ENCODE data around the gene ORMDL3. TPM values are rescaled to one million over a fixed set of nuclear protein-coding genes. Genes with fewer than 3 reads are reported as not detected.

Gene ORMDL3
- polyA plus RNA-seq, 1 donor from 2014 or later: 90.1 TPM

DNA sequence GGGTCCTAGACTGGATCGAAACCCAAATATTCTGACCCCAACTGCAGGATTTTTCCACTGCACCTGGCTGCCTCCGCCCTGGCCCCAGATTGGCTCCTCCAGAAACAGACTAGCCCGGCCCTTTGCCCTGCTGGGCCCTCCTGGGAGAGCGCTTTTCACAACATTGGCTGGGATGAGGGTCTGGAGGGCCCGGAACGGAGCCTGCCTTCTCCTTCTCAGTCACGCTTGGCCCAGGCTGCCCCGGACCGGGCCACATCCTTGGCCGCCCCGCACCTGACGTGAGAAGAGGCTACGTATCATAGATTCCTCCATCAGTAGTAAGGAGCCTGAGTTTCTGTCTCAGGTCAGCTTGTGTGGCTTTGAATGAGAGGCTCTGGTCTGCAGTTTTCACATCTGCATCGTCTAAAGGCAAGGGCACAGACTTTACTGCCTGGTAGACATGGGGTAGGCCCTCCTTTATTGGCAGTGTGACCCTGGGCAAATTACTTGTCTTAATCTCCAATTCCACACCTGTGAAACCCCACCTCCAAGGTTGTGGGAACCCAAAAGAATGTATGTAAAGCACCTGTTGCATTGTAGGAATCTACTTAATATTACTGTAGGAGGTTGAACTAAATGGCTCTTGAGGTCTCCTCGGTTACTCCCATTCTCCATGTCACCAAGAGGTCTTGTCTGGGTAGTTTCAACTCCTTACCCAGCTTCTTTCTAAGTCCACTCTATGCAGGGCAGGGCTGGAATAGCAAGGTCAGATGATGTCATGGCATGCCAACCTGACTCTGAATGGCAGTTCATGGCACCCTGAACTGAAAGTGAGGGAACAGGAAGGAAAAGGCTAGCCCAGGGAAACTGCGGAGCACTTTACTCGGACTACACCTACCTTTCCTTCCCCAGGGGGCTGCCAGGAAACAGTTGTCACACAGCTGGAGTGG, 792 bp upstream of the ORMDL3 start:
- H4K20me1 ChIP-seq (ENCODE audit: insufficient read depth): no peaks in the 10 kb centered on the region
- no peak overlapping the region for H3K27ac ChIP-seq (ENCODE audit: low read length)
- H3K9ac ChIP-seq (ENCODE audit: low read length): no peak overlapping the region
- no peaks in the 10 kb centered on the region for H3K27me3 ChIP-seq (ENCODE audit: insufficient read depth, low read depth, low read length)
- H3K79me2 ChIP-seq (replicated peaks; ENCODE audit: insufficient read depth, low read length): peaks cover 15% of the 10 kb centered on the region
- TF ChIP-seq SMC3 (conservative IDR thresholded peaks at IDR 0.05; ENCODE audit: poor library complexity) (no peak), RAD21 (conservative IDR thresholded peaks at IDR 0.05) (no peak), MXI1 (conservative IDR thresholded peaks at IDR 0.05; ENCODE audit: poor library complexity, severe bottlenecking) (no peak), EP300 (conservative IDR thresholded peaks at IDR 0.05; ENCODE audit: poor library complexity, severe bottlenecking) (no peak), TAF1 (IDR thresholded peaks at IDR 0.05; ENCODE audit: low read depth) (no peak), POLR2AphosphoS5 (IDR thresholded peaks at IDR 0.05) (no peak), EZH2 (IDR thresholded peaks at IDR 0.05; ENCODE audit: borderline replicate concordance, insufficient read depth, low read length, poor library complexity, severe bottlenecking) (no peak)
- TF ChIP-seq, protein P1, sequence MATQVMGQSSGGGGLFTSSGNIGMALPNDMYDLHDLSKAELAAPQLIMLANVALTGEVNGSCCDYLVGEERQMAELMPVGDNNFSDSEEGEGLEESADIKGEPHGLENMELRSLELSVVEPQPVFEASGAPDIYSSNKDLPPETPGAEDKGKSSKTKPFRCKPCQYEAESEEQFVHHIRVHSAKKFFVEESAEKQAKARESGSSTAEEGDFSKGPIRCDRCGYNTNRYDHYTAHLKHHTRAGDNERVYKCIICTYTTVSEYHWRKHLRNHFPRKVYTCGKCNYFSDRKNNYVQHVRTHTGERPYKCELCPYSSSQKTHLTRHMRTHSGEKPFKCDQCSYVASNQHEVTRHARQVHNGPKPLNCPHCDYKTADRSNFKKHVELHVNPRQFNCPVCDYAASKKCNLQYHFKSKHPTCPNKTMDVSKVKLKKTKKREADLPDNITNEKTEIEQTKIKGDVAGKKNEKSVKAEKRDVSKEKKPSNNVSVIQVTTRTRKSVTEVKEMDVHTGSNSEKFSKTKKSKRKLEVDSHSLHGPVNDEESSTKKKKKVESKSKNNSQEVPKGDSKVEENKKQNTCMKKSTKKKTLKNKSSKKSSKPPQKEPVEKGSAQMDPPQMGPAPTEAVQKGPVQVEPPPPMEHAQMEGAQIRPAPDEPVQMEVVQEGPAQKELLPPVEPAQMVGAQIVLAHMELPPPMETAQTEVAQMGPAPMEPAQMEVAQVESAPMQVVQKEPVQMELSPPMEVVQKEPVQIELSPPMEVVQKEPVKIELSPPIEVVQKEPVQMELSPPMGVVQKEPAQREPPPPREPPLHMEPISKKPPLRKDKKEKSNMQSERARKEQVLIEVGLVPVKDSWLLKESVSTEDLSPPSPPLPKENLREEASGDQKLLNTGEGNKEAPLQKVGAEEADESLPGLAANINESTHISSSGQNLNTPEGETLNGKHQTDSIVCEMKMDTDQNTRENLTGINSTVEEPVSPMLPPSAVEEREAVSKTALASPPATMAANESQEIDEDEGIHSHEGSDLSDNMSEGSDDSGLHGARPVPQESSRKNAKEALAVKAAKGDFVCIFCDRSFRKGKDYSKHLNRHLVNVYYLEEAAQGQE (IDR thresholded peaks at IDR 0.05; ENCODE audit: borderline replicate concordance): no peak
- TF ChIP-seq, protein P2, sequence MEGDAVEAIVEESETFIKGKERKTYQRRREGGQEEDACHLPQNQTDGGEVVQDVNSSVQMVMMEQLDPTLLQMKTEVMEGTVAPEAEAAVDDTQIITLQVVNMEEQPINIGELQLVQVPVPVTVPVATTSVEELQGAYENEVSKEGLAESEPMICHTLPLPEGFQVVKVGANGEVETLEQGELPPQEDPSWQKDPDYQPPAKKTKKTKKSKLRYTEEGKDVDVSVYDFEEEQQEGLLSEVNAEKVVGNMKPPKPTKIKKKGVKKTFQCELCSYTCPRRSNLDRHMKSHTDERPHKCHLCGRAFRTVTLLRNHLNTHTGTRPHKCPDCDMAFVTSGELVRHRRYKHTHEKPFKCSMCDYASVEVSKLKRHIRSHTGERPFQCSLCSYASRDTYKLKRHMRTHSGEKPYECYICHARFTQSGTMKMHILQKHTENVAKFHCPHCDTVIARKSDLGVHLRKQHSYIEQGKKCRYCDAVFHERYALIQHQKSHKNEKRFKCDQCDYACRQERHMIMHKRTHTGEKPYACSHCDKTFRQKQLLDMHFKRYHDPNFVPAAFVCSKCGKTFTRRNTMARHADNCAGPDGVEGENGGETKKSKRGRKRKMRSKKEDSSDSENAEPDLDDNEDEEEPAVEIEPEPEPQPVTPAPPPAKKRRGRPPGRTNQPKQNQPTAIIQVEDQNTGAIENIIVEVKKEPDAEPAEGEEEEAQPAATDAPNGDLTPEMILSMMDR (IDR thresholded peaks at IDR 0.05; ENCODE audit: poor library complexity, severe bottlenecking): no peak
- H2AFZ ChIP-seq (ENCODE audit: low read depth, low read length): no peak overlapping the region
- H3K9me2 ChIP-seq (ENCODE audit: insufficient read depth, low read length): no peaks in the 10 kb centered on the region
- peak overlapping the region; percentile 9 for H3K4me2 ChIP-seq (ENCODE audit: low read length)
- no peaks in the 10 kb centered on the region for H3K36me3 ChIP-seq (ENCODE audit: insufficient read depth, low read length)
- no peaks in the 10 kb centered on the region for H3K9me3 ChIP-seq (ENCODE audit: low read length)
- no peaks in the 10 kb centered on the region for H3F3A ChIP-seq (ENCODE audit: insufficient read depth, low read length, poor library complexity, severe bottlenecking)
- peak overlapping the region; percentile 73 for H3K4me3 ChIP-seq (ENCODE audit: low read length)

DNA sequence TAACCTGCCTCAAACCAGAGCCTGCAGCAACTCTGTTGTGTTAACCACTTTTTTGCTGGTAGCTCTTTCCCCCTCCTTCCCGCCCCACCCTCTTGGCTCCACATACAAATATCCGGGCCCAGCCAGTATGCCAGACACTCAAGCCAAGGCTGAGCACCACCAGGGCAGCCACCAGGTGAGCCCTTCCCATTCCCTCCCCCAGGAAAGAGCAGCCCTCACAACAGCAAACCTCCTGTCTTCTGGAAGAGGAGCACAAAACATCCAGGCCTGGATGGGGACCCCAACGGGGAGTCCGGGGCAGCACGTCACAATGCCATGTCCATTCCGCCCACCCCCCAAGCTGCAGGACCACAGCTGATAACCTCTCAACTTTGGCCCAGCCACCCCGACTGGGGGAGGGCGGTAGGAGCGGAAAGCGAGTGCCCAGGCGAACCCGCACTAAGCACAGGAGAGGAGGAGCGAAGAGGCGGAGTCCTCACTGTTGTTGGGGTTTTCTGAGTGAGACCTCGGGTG, 757 bp downstream of the ORMDL3 start:
- Histone ChIP-seq H3K4me2 (ENCODE audit: low read length) (peak overlapping the region; percentile 70), H3F3A (ENCODE audit: insufficient read depth, low read length, poor library complexity, severe bottlenecking) (no peaks in the 10 kb centered on the region), H3K27me3 (ENCODE audit: insufficient read depth, low read depth, low read length) (no peaks in the 10 kb centered on the region), H3K9me2 (ENCODE audit: insufficient read depth, low read length) (no peaks in the 10 kb centered on the region), H3K4me3 (ENCODE audit: low read length) (peak overlapping the region; percentile 73), H4K20me1 (ENCODE audit: insufficient read depth) (no peaks in the 10 kb centered on the region), H3K79me2 (replicated peaks; ENCODE audit: insufficient read depth, low read length) (peaks cover 15% of the 10 kb centered on the region), H3K9me3 (ENCODE audit: low read length) (no peaks in the 10 kb centered on the region), H3K9ac (ENCODE audit: low read length) (peak overlapping the region; percentile 84), H3K27ac (ENCODE audit: low read length) (peak overlapping the region; percentile 77), H2AFZ (ENCODE audit: low read depth, low read length) (peak overlapping the region; percentile 48), H3K36me3 (ENCODE audit: insufficient read depth, low read length) (no peaks in the 10 kb centered on the region)
- TF ChIP-seq, protein P2 (IDR thresholded peaks at IDR 0.05; ENCODE audit: poor library complexity, severe bottlenecking): no peak
- TF ChIP-seq EZH2 (IDR thresholded peaks at IDR 0.05; ENCODE audit: borderline replicate concordance, insufficient read depth, low read length, poor library complexity, severe bottlenecking): no peak
- TF ChIP-seq SMC3 (conservative IDR thresholded peaks at IDR 0.05; ENCODE audit: poor library complexity): no peak
- no peak for TF ChIP-seq TAF1 (IDR thresholded peaks at IDR 0.05; ENCODE audit: low read depth)
- TF ChIP-seq EP300 (conservative IDR thresholded peaks at IDR 0.05; ENCODE audit: poor library complexity, severe bottlenecking): no peak
- TF ChIP-seq, protein P1 (IDR thresholded peaks at IDR 0.05; ENCODE audit: borderline replicate concordance): no peak
- TF ChIP-seq RAD21 (conservative IDR thresholded peaks at IDR 0.05): no peak
- no peak for TF ChIP-seq MXI1 (conservative IDR thresholded peaks at IDR 0.05; ENCODE audit: poor library complexity, severe bottlenecking)
- TF ChIP-seq POLR2AphosphoS5 (IDR thresholded peaks at IDR 0.05): no peak
